IMR-90 (cell line): ENCODE results near the gene GOLPH3L. TPM values are rescaled to one million over a fixed set of nuclear protein-coding genes. Genes with fewer than 3 reads are reported as not detected.

Experiments used
- ATAC-seq: fragments of 200-7000 bp; cut with Tn5 transposase; 2 replicates; pipeline ENCODE4 v1.9.1; 2020; ENCODE audit warnings: low read depth, mild to moderate bottlenecking, moderate library complexity
- BruUV-seq: library from RNA; stranded (reverse); fragments of 400-500 nt; replicated peaks from 2 replicates; lab custom pipeline; 2021; lab: Mats Ljungman, UMichigan
- CTCF ChIA-PET: fragments of 300-600 bp; formaldehyde crosslinking; extraction: SDS; loops from one replicate; lab custom pipeline; 2021; ENCODE audit warnings: antibody characterized with exemption; lab: Yijun Ruan, JAX
- POLR2A ChIA-PET: fragments of 300-600 bp; sonication (Branson Sonifier 250); formaldehyde crosslinking; loops from one replicate; lab custom pipeline; 2022; ENCODE audit warnings: antibody characterized with exemption; ENCODE audit not compliant: unreplicated experiment; lab: Charles Lee
- DNase-seq: peaks from one replicate; pipeline ENCODE4 v3.0.0; 2013
- H2AFZ ChIP-seq: replicated peaks from 2 replicates; pipeline ENCODE3; 2013; ENCODE audit warnings: low read length, mild to moderate bottlenecking; ENCODE audit not compliant: poor library complexity
- H2AK5ac ChIP-seq: 2 replicates; pipeline ENCODE4 v1.6.1; 2013; ENCODE audit warnings: low read depth, low read length, inconsistent platforms
- H2AK9ac ChIP-seq: replicated peaks from 2 replicates; pipeline ENCODE3; 2013; ENCODE audit warnings: mild to moderate bottlenecking, low read depth, low read length, moderate library complexity; ENCODE audit not compliant: poor library complexity
- H2BK120ac ChIP-seq: 2 replicates; pipeline ENCODE4 v1.6.1; 2013; ENCODE audit warnings: low read depth, low read length, inconsistent platforms
- H2BK15ac ChIP-seq: 3 replicates; pipeline ENCODE4 v1.6.1; 2013; ENCODE audit warnings: low read depth, low read length, inconsistent platforms
- H2BK20ac ChIP-seq: 2 replicates; pipeline ENCODE4 v1.6.1; 2013; ENCODE audit warnings: low read depth, mild to moderate bottlenecking, inconsistent platforms, low read length, moderate library complexity
- H2BK5ac ChIP-seq: 2 replicates; pipeline ENCODE4 v1.6.1; 2013; ENCODE audit warnings: mild to moderate bottlenecking, low read depth, low read length, inconsistent platforms; ENCODE audit not compliant: poor library complexity, severe bottlenecking
- H3K14ac ChIP-seq: replicated peaks from 2 replicates; pipeline ENCODE4 v1.6.1; 2013; ENCODE audit warnings: low read depth, low read length, inconsistent platforms
- H3K18ac ChIP-seq: 2 replicates; pipeline ENCODE4 v1.6.1; 2013; ENCODE audit warnings: low read depth, low read length, control low read depth
- H3K23ac ChIP-seq: 2 replicates; pipeline ENCODE4 v1.6.1; 2013; ENCODE audit warnings: low read depth, low read length, inconsistent platforms
- H3K27ac ChIP-seq: 2 replicates; pipeline ENCODE4 v1.5.1; 2013; ENCODE audit warnings: mild to moderate bottlenecking, control low read depth, low read length; ENCODE audit not compliant: insufficient read depth
- H3K27me3 ChIP-seq: 2 replicates; pipeline ENCODE4 v1.6.1; 2013; ENCODE audit warnings: low read length; ENCODE audit not compliant: control insufficient read depth, insufficient read depth
- H3K36me3 ChIP-seq: 2 replicates; pipeline ENCODE4 v1.6.1; 2013; ENCODE audit warnings: low read length, mixed read lengths; ENCODE audit not compliant: control insufficient read depth, insufficient read depth
- H3K4ac ChIP-seq: 2 replicates; pipeline ENCODE4 v1.6.1; 2013; ENCODE audit warnings: low read depth, low read length, inconsistent platforms
- H3K4me1 ChIP-seq: 2 replicates; pipeline ENCODE4 v1.6.1; 2013; ENCODE audit warnings: low read length, mixed read lengths; ENCODE audit not compliant: control insufficient read depth, insufficient read depth
- H3K4me2 ChIP-seq: 2 replicates; pipeline ENCODE4 v1.6.1; 2013; ENCODE audit warnings: low read depth, mild to moderate bottlenecking, control low read depth, low read length, moderate library complexity
- H3K4me3 ChIP-seq: 2 replicates; pipeline ENCODE4 v1.5.1; 2013; ENCODE audit warnings: low read depth, mild to moderate bottlenecking, control low read depth, low read length, moderate library complexity; ENCODE audit not compliant: insufficient read depth
- H3K56ac ChIP-seq: 2 replicates; pipeline ENCODE4 v1.6.1; 2013; ENCODE audit warnings: low read length, inconsistent platforms; ENCODE audit not compliant: insufficient read depth; ENCODE audit errors: extremely low read depth
- H3K79me1 ChIP-seq, 2 experiments: 2 replicates each; pipeline ENCODE4 v1.6.1; 2013; ENCODE audit warnings: low read length in 2 of 2, inconsistent platforms in 1 of 2, low read depth in 1 of 2
- H3K9ac ChIP-seq: 2 replicates; pipeline ENCODE4 v1.6.1; 2013; ENCODE audit warnings: low read depth, low read length, control low read depth
- H3K9me1 ChIP-seq: 2 replicates; pipeline ENCODE4 v1.6.1; 2013; ENCODE audit warnings: low read length, inconsistent platforms; ENCODE audit not compliant: insufficient read depth
- H3K9me3 ChIP-seq: 2 replicates; pipeline ENCODE4 v1.6.1; 2013; ENCODE audit warnings: low read length; ENCODE audit not compliant: control insufficient read depth, insufficient read depth
- H4K20me1 ChIP-seq: 2 replicates; pipeline ENCODE4 v1.6.1; 2013; ENCODE audit warnings: low read length, inconsistent platforms; ENCODE audit not compliant: insufficient read depth
- H4K5ac ChIP-seq: 2 replicates; pipeline ENCODE4 v1.6.1; 2013; ENCODE audit warnings: mild to moderate bottlenecking, low read depth, low read length, control low read depth
- H4K8ac ChIP-seq, 2 experiments: 2 replicates each; pipeline ENCODE4 v1.6.1; 2013; ENCODE audit warnings: low read depth in 2 of 2, low read length in 2 of 2, control low read depth in 1 of 2, inconsistent platforms in 1 of 2
- H4K91ac ChIP-seq: 2 replicates; pipeline ENCODE4 v1.6.1; 2013; ENCODE audit warnings: low read depth, low read length, inconsistent platforms; ENCODE audit not compliant: insufficient read depth
- BHLHE40 ChIP-seq: fragments of 150-350 bp; IDR thresholded peaks from 2 replicates; pipeline ENCODE4 v1.6.1; 2016; ENCODE audit warnings: mild to moderate bottlenecking, low read depth, low read length
- CEBPB ChIP-seq: IDR thresholded peaks from 2 replicates; pipeline ENCODE4 v1.6.1; 2012; ENCODE audit warnings: low read depth, low read length, improper control_type of control experiment
- CHD1 ChIP-seq: IDR thresholded peaks from 2 replicates; pipeline ENCODE4 v1.6.1; 2012; ENCODE audit warnings: low read depth, low read length, improper control_type of control experiment
- FOS ChIP-seq: fragments of 150-350 bp; IDR thresholded peaks from 2 replicates; pipeline ENCODE4 v1.6.1; 2016; ENCODE audit warnings: low read depth, low read length
- MAFK ChIP-seq: IDR thresholded peaks from 2 replicates; pipeline ENCODE4 v1.6.1; 2012; ENCODE audit warnings: low read depth, low read length, improper control_type of control experiment
- MXI1 ChIP-seq: IDR thresholded peaks from 2 replicates; pipeline ENCODE4 v1.6.1; 2012; ENCODE audit warnings: low read depth, mild to moderate bottlenecking, low read length, moderate library complexity, borderline replicate concordance
- NFE2L2 ChIP-seq: fragments of 150-350 bp; IDR thresholded peaks from 2 replicates; pipeline ENCODE4 v1.6.1; 2016; ENCODE audit warnings: low read depth, mild to moderate bottlenecking, low read length
- POLR2A ChIP-seq: IDR thresholded peaks from 2 replicates; pipeline ENCODE4 v1.6.1; 2012; ENCODE audit warnings: mild to moderate bottlenecking, low read depth, low read length
- RCOR1 ChIP-seq: IDR thresholded peaks from 2 replicates; pipeline ENCODE4 v1.6.1; 2012; ENCODE audit warnings: mild to moderate bottlenecking, low read length, improper control_type of control experiment; ENCODE audit not compliant: insufficient replicate concordance
- RFX5 ChIP-seq: IDR thresholded peaks from 2 replicates; pipeline ENCODE4 v1.8.0; 2012; ENCODE audit warnings: low read depth, mild to moderate bottlenecking, low read length, moderate library complexity
- SMC3 ChIP-seq: fragments of 150-350 bp; IDR thresholded peaks from 2 replicates; pipeline ENCODE4 v1.6.1; 2016; ENCODE audit warnings: low read depth, mild to moderate bottlenecking, antibody characterized with exemption, low read length, moderate library complexity
- WGBS, 2 experiments: methylation state at CpG; one replicate each; pipeline versions ENCODE4 v1.1.5 to v1.1.7; 2013; ENCODE audit warnings: missing lambda C conversion rate in 2 of 2; ENCODE audit not compliant: insufficient read length in 1 of 2; ENCODE audit errors: extremely low coverage in 2 of 2; 5-methylcytosine and 5-hydroxymethylcytosine counted together
- dilution Hi-C: fragments of 300-500 bp; cut with HindIII; formaldehyde crosslinking; loops from one replicate; pipeline ENCODE4 v1.14.3; 2018; ENCODE audit warnings: low sequenced_read_pairs; ENCODE audit not compliant: unreplicated experiment
- in situ Hi-C: fragments of 300-500 bp; cut with MboI; formaldehyde crosslinking; loops from 3 replicates; pipeline ENCODE4 v1.14.3; 2019; ENCODE audit warnings: low sequenced_read_pairs, inconsistent platforms, mixed read lengths
- intact Hi-C: fragments of 100-400 bp; cut with micrococcal nuclease; formaldehyde crosslinking; loops from 2 replicates; pipeline ENCODE4 v1.10.0; 2022
- polyA plus RNA-seq, 3 experiments: library from polyadenylated mRNA; depleted of rRNA; stranded (reverse); fragments of >200 nt; gene quantifications; 2 replicates each; pipeline ENCODE4 v1.2.3, GENCODE V29; 2012; ENCODE audit warnings: low replicate concordance in 1 of 3
- total RNA-seq: library from RNA; depleted of rRNA; stranded (reverse); fragments of >200 nt; gene quantifications from 2 replicates; pipeline ENCODE4 v1.2.3, GENCODE V29; 2012
- TF ChIP-seq, protein P1 (sequence below): conservative IDR thresholded peaks from 2 replicates; pipeline ENCODE4 v1.5.1; 2012; ENCODE audit warnings: mild to moderate bottlenecking, low read depth, low read length, improper control_type of control experiment
- TF ChIP-seq, protein P2 (sequence below): fragments of 150-350 bp; IDR thresholded peaks from 2 replicates; pipeline ENCODE4 v1.6.1; 2017; ENCODE audit warnings: mild to moderate bottlenecking, antibody characterized with exemption, low read length, low read depth

GOLPH3L gene
- total and polyA plus RNA-seq, 2 of the 4 experiments (the other 2 are of a cell fraction) = 9.5 to 11.0 TPM

DNA sequence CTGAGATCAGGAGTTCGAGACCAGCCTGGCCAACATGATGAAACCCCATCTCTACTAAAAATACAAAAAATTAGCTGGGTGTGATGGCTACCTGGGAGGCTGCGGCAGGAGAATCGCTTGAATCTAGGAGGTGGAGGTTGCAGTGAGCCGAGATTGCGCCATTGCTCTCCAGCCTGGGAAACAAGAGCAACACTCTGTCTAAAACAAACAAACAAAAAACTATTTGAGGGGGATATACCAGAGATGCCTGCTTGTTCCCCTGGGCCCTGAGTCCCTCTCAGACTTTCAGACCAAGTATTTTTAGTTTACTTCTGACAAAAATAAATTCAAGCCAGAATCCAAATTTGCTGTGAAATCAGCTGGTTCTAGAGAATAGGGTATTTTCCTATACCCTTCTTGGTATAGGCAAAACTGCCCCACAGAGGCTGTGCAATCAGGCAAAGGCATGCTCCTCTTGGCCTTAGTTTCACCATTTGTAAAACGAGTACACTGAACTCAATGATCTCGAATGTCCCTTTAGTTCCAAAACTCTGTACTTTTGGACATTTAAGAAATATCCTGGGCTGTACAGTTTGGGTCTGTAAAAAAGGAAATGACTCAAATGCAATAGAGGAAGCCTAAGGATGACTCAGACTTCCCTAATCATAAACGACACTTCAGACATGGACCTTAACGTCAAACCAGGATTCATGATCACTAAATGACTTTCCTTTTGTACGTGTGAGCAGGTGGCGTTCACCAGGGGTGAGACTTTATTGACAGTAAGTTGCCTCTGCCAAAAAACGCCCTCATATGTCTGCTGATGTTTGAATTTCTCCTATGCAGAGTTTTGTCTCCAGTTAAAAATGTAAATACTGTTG is 83.7 kb downstream of the GOLPH3L start:
- Histone ChIP-seq H3K27ac (peak overlapping the region; percentile 90), H3K4me2 (peak overlapping the region; percentile 81), H3K36me3 (peaks cover 6% of the 10 kb centered on the region), H3K9me3 (no peaks in the 10 kb centered on the region), H2BK20ac (peak overlapping the region; percentile 92), H3K56ac (peak overlapping the region; percentile 68), H2BK5ac (peak overlapping the region; percentile 88), H4K5ac (peak overlapping the region; percentile 81), H2BK120ac (peak overlapping the region; percentile 93), H4K20me1 (peaks cover 3% of the 10 kb centered on the region; the same call in 1 of the 2 replicates), H3K4me1 (peaks cover 14% of the 10 kb centered on the region), H3K4me3 (peak overlapping the region; percentile 3; the same call in 1 of the 2 replicates), H3K23ac (peak overlapping the region; percentile 91; the same call in 1 of the 2 replicates), H4K8ac (peak overlapping the region; percentile 57 to 84; a peak in 3 of 4 replicates), H3K14ac (peak overlapping the region; percentile 87), H3K18ac (peak overlapping the region; percentile 93), H3K9ac (no peak overlapping the region), H3K4ac (peak overlapping the region; percentile 95), H2AK9ac (no peak overlapping the region), H3K79me1 (peaks cover 13 to 42% of the 10 kb centered on the region in 2 experiments), H3K9me1 (0 out of 2 replicates have a peak, but pooled peaks cover 2% of the 10 kb centered on the region), H2BK15ac (peak overlapping the region; percentile 92; the same call in 2 of the 3 replicates), H2AK5ac (peak overlapping the region; percentile 92), H2AFZ (no peak overlapping the region), H4K91ac (peak overlapping the region; percentile 82), H3K27me3 (no peaks in the 10 kb centered on the region)
- BruUV-seq = no TSS peak
- intact Hi-C loops = no loop called here
- WGBS, 2 experiments = no CpG with 5 or more reads among the region's 12 CpGs
- CTCF ChIA-PET = no interaction called here
- dilution Hi-C loops = no loop called here
- in situ Hi-C loops = loop anchor here (5.0 kb wide), 1 partner anchor 36 kb away; the partner anchor contains the start of gene MCL1
- DNase-seq (peak; percentile 98), ATAC-seq (peak; percentile 69)
- POLR2A ChIA-PET = interaction anchor here (0.6 kb wide), 2 partner anchors 37 to 161 kb away, joined by 4 to 5 read pairs; no protein-coding TSS in a partner anchor
- TF ChIP-seq POLR2A = peak; percentile 57
- TF ChIP-seq CEBPB = peak; percentile 88
- TF ChIP-seq BHLHE40 = peak; percentile 55; the same call in 1 of the 2 replicates
- TF ChIP-seq SMC3 = no peak
- TF ChIP-seq FOS = peak; percentile 98
- no peak for TF ChIP-seq RFX5
- peak; percentile 82; the same call in 1 of the 2 replicates for TF ChIP-seq CHD1
- TF ChIP-seq RCOR1 = peak; percentile 86
- TF ChIP-seq, protein P1, sequence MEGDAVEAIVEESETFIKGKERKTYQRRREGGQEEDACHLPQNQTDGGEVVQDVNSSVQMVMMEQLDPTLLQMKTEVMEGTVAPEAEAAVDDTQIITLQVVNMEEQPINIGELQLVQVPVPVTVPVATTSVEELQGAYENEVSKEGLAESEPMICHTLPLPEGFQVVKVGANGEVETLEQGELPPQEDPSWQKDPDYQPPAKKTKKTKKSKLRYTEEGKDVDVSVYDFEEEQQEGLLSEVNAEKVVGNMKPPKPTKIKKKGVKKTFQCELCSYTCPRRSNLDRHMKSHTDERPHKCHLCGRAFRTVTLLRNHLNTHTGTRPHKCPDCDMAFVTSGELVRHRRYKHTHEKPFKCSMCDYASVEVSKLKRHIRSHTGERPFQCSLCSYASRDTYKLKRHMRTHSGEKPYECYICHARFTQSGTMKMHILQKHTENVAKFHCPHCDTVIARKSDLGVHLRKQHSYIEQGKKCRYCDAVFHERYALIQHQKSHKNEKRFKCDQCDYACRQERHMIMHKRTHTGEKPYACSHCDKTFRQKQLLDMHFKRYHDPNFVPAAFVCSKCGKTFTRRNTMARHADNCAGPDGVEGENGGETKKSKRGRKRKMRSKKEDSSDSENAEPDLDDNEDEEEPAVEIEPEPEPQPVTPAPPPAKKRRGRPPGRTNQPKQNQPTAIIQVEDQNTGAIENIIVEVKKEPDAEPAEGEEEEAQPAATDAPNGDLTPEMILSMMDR = no peak
- no peak for TF ChIP-seq MXI1
- peak; percentile 64; the same call in 1 of the 2 replicates for TF ChIP-seq NFE2L2
- TF ChIP-seq, protein P2, sequence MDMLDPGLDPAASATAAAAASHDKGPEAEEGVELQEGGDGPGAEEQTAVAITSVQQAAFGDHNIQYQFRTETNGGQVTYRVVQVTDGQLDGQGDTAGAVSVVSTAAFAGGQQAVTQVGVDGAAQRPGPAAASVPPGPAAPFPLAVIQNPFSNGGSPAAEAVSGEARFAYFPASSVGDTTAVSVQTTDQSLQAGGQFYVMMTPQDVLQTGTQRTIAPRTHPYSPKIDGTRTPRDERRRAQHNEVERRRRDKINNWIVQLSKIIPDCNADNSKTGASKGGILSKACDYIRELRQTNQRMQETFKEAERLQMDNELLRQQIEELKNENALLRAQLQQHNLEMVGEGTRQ = no peak
- no peak for TF ChIP-seq MAFK
